ENCODE results near the gene POT1.

GRCh38 chr7:124776153-124776552, 153.5 kb downstream of the POT1 start:
- TF ChIP-seq CTCF (IDR thresholded peaks at IDR 0.05) = no peak
- TF ChIP-seq ZNF532 (CRISPR knock-in tag; IDR thresholded peaks at IDR 0.05; ENCODE audit: borderline replicate concordance) = no peak
- TF ChIP-seq MAX (CRISPR knock-in tag; IDR thresholded peaks at IDR 0.05) = no peak
- no peak for TF ChIP-seq MXD4 (CRISPR knock-in tag; IDR thresholded peaks at IDR 0.05; ENCODE audit: borderline replicate concordance)
- TF ChIP-seq SP1 (CRISPR knock-in tag; conservative IDR thresholded peaks at IDR 0.05) = no peak

All from WTC11 (cell line).